ENCODE data around the gene PREX1. TPM values are rescaled to one million over a fixed set of nuclear protein-coding genes. Genes with fewer than 3 reads are reported as not detected.

Gene PREX1
- total and polyA plus RNA-seq, 2 of the 4 experiments (the other 2 are of a cell fraction) = 0.67 to 0.72 TPM

DNA sequence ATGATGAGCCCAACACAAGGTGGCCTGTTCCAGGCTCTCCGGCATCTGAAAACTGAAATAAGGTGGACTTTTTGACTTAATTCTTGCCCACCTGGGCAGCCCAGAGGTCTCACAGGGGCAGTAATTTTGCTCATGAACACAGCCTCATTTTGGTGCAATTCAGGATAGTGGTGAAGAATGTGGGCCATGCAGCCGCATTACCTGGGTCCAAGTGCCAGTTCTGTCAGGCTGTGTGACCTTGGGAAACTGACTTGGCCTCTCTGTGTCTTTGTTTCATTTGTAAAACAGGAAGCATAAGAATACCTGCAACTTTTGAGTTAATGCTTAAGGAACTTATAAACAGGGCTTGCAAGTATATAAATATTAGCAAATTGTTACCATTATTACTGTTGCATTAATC, 5.6 kb downstream of the PREX1 start:
- Histone ChIP-seq H3K56ac (ENCODE audit: extremely low read depth, insufficient read depth, low read length) (no peak overlapping the region), H3K27me3 (ENCODE audit: control insufficient read depth, insufficient read depth, low read length) (peaks cover 18% of the 10 kb centered on the region), H4K20me1 (ENCODE audit: insufficient read depth, low read length) (0 out of 2 replicates have a peak, but pooled peaks cover 4% of the 10 kb centered on the region), H3K18ac (ENCODE audit: low read depth, low read length) (no peak overlapping the region), H3K9me1 (ENCODE audit: insufficient read depth, low read length) (no peaks in the 10 kb centered on the region), H3K9me3 (ENCODE audit: control insufficient read depth, insufficient read depth, low read length) (no peaks in the 10 kb centered on the region), H3K23ac (ENCODE audit: low read depth, low read length) (no peak overlapping the region), H4K5ac (ENCODE audit: low read depth, low read length) (no peak overlapping the region), H3K9ac (ENCODE audit: low read depth, low read length) (no peak overlapping the region), H2BK15ac (ENCODE audit: low read depth, low read length) (no peak overlapping the region), H4K91ac (ENCODE audit: insufficient read depth, low read depth, low read length) (no peak overlapping the region), H4K8ac (ENCODE audit: low read depth in 2 of 2, low read length in 2 of 2) (no peak overlapping the region), H2AFZ (replicated peaks; ENCODE audit: low read length, poor library complexity) (no peak overlapping the region), H3K4ac (ENCODE audit: low read depth, low read length) (no peak overlapping the region), H2AK5ac (ENCODE audit: low read depth, low read length) (no peak overlapping the region), H2AK9ac (replicated peaks; ENCODE audit: low read depth, low read length, poor library complexity) (no peak overlapping the region), H3K79me1 (ENCODE audit: low read depth in 1 of 2, low read length in 2 of 2) (no peaks in the 10 kb centered on the region), H3K4me3 (ENCODE audit: insufficient read depth, low read depth, low read length) (no peak overlapping the region), H2BK120ac (ENCODE audit: low read depth, low read length) (no peak overlapping the region), H3K36me3 (ENCODE audit: control insufficient read depth, insufficient read depth, low read length) (no peaks in the 10 kb centered on the region), H2BK5ac (ENCODE audit: low read depth, low read length, poor library complexity, severe bottlenecking) (no peak overlapping the region), H2BK20ac (ENCODE audit: low read depth, low read length) (no peak overlapping the region), H3K14ac (replicated peaks; ENCODE audit: low read depth, low read length) (no peak overlapping the region), H3K4me1 (ENCODE audit: control insufficient read depth, insufficient read depth, low read length) (peaks cover 5% of the 10 kb centered on the region; the same call in 1 of the 2 replicates), H3K27ac (ENCODE audit: insufficient read depth, low read length) (no peak overlapping the region), H3K4me2 (ENCODE audit: low read depth, low read length) (no peak overlapping the region)
- BruUV-seq (replicated peaks) = no TSS peak
- in situ Hi-C loops (cut with MboI; ENCODE audit: low sequenced_read_pairs) = no loop called here
- DNase-seq (no peak), ATAC-seq (ENCODE audit: low read depth) (no peak)
- ChIA-PET CTCF (no interaction called here), POLR2A (ENCODE audit: unreplicated experiment) (no interaction called here)
- dilution Hi-C loops (cut with HindIII; ENCODE audit: low sequenced_read_pairs, unreplicated experiment) = no loop called here
- intact Hi-C loops (cut with micrococcal nuclease) = loop anchor here (10.0 kb wide), 1 partner anchor 167 kb away; no protein-coding TSS in a partner anchor
- 100% methylated on average over 2 of the region's 2 CpGs; no CpG with 5 or more reads in 1 of the 2 experiments for WGBS, 2 experiments (ENCODE audit: extremely low coverage in 2 of 2, insufficient read length in 1 of 2)
- no peak for TF ChIP-seq CTCF (conservative IDR thresholded peaks at IDR 0.05; ENCODE audit: low read depth, low read length)
- TF ChIP-seq USF2 (IDR thresholded peaks at IDR 0.05; ENCODE audit: low read depth, low read length) = no peak
- TF ChIP-seq NFE2L2 (IDR thresholded peaks at IDR 0.05; ENCODE audit: low read depth, low read length) = no peak
- no peak for TF ChIP-seq MXI1 (IDR thresholded peaks at IDR 0.05; ENCODE audit: borderline replicate concordance, low read depth, low read length)
- no peak for TF ChIP-seq CHD1 (IDR thresholded peaks at IDR 0.05; ENCODE audit: low read depth, low read length)
- no peak for TF ChIP-seq MAZ (IDR thresholded peaks at IDR 0.05; ENCODE audit: borderline replicate concordance, low read depth, low read length)
- TF ChIP-seq RAD21 (IDR thresholded peaks at IDR 0.05; ENCODE audit: low read length) = no peak
- TF ChIP-seq SMC3 (IDR thresholded peaks at IDR 0.05; ENCODE audit: low read depth, low read length) = no peak
